ENCODE data around the gene GIMD1.
A peak's percentile ranks its signal among the peaks of the same experiment; 100 is the strongest.
"Not testable (repeated sequence)": the region's sequence is repeated elsewhere in the genome, so short reads cannot be mapped to it uniquely, and the experiment has no call there.

GIMD1 gene

DNA sequence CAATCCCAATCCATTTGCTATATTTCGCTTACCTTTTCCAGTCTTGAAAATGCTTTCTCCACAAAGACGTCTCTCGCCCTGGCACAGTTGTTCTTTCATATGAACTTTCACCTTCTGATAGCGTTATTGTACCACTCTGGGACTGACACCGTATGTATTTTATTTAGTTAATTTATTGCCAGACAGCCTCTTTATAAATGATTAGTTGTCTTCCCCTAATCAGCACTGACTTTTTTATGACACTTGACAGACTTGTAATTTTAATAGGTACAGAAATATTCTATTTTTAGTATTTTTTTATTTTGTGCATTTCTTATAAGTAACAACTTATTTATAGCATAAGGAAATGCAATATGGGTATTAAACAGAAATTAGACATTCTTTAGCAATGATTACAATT lies at the start of gene GIMD1:
GIMD1 (minus strand) TSS at position 101 of the 400 bp plus-strand sequence. CDS start 1,343 bp downstream, outside the sequence.
- H3K9me3 ChIP-seq (ENCODE audit: insufficient read depth, low read depth, low read length): no peaks in the 10 kb centered on the region
- peak within 1 kb of the TSS; percentile 24 for H3K4me3 ChIP-seq (ENCODE audit: low read length, poor library complexity, severe bottlenecking)
- no peaks in the 10 kb centered on the region for H3K36me3 ChIP-seq (ENCODE audit: insufficient read depth, low read length)
- H3K27me3 ChIP-seq (ENCODE audit: insufficient read depth, low read length, poor library complexity, severe bottlenecking): no peaks in the 10 kb centered on the region
- no peak within 1 kb of the TSS for H3K9ac ChIP-seq (ENCODE audit: low read depth, low read length, poor library complexity, severe bottlenecking)
- no peaks in the 10 kb centered on the region for H3K9me2 ChIP-seq (replicated peaks; ENCODE audit: low read depth, low read length)
- H2AFZ ChIP-seq (ENCODE audit: low read length): peak within 1 kb of the TSS; percentile 97
- peak within 1 kb of the TSS; percentile 52 for H3K4me2 ChIP-seq (ENCODE audit: low read depth, low read length, poor library complexity, severe bottlenecking)
- no peaks in the 10 kb centered on the region for H4K20me1 ChIP-seq (ENCODE audit: insufficient read depth, low read length, poor library complexity, severe bottlenecking)
- H3K79me2 ChIP-seq (ENCODE audit: insufficient read depth, low read length): no peaks in the 10 kb centered on the region
- H3K4me1 ChIP-seq (ENCODE audit: insufficient read depth, low read length, poor library complexity, severe bottlenecking): peaks cover 3% of the 10 kb centered on the region
- no peaks in the 10 kb centered on the region for H3F3A ChIP-seq (ENCODE audit: low read depth)
- TF ChIP-seq, protein P1, sequence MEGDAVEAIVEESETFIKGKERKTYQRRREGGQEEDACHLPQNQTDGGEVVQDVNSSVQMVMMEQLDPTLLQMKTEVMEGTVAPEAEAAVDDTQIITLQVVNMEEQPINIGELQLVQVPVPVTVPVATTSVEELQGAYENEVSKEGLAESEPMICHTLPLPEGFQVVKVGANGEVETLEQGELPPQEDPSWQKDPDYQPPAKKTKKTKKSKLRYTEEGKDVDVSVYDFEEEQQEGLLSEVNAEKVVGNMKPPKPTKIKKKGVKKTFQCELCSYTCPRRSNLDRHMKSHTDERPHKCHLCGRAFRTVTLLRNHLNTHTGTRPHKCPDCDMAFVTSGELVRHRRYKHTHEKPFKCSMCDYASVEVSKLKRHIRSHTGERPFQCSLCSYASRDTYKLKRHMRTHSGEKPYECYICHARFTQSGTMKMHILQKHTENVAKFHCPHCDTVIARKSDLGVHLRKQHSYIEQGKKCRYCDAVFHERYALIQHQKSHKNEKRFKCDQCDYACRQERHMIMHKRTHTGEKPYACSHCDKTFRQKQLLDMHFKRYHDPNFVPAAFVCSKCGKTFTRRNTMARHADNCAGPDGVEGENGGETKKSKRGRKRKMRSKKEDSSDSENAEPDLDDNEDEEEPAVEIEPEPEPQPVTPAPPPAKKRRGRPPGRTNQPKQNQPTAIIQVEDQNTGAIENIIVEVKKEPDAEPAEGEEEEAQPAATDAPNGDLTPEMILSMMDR (conservative IDR thresholded peaks at IDR 0.05; ENCODE audit: low read length): no peak
- no peak for TF ChIP-seq EZH2phosphoT487 (IDR thresholded peaks at IDR 0.05; ENCODE audit: borderline replicate concordance)

- H3K4me2 ChIP-seq (ENCODE audit: low read depth, low read length, poor library complexity, severe bottlenecking): no peak overlapping the region
- no peaks in the 10 kb centered on the region for H3K27me3 ChIP-seq (ENCODE audit: insufficient read depth, low read length, poor library complexity, severe bottlenecking)
Observed at GRCh38 chr4:106414366-106414765, 45.8 kb upstream of the GIMD1 start.

GRCh38 chr4:106409901-106410889 lies 41.6 kb upstream of the GIMD1 start:
- Histone ChIP-seq H3K9ac (ENCODE audit: low read depth, low read length, poor library complexity, severe bottlenecking) (no peak overlapping the region), H3K36me3 (ENCODE audit: insufficient read depth, low read length) (no peaks in the 10 kb centered on the region), H3K4me2 (ENCODE audit: low read depth, low read length, poor library complexity, severe bottlenecking) (no peak overlapping the region), H3K9me3 (ENCODE audit: insufficient read depth, low read depth, low read length) (no peaks in the 10 kb centered on the region), H3K4me1 (ENCODE audit: insufficient read depth, low read length, poor library complexity, severe bottlenecking) (no peaks in the 10 kb centered on the region), H3F3A (ENCODE audit: low read depth) (no peaks in the 10 kb centered on the region), H4K20me1 (ENCODE audit: insufficient read depth, low read length, poor library complexity, severe bottlenecking) (no peaks in the 10 kb centered on the region), H3K79me2 (ENCODE audit: insufficient read depth, low read length) (no peaks in the 10 kb centered on the region), H2AFZ (ENCODE audit: low read length) (no peak overlapping the region), H3K9me2 (replicated peaks; ENCODE audit: low read depth, low read length) (no peaks in the 10 kb centered on the region), H3K27me3 (ENCODE audit: insufficient read depth, low read length, poor library complexity, severe bottlenecking) (no peaks in the 10 kb centered on the region), H3K4me3 (ENCODE audit: low read length, poor library complexity, severe bottlenecking) (no peak overlapping the region)
- TF ChIP-seq, protein P1 (conservative IDR thresholded peaks at IDR 0.05; ENCODE audit: low read length): no peak

More at GRCh38 chr4:106414366-106414765, 45.8 kb upstream of the GIMD1 start:
- Histone ChIP-seq H3K9ac (ENCODE audit: low read depth, low read length, poor library complexity, severe bottlenecking) (no peak overlapping the region), H3K79me2 (ENCODE audit: insufficient read depth, low read length) (no peaks in the 10 kb centered on the region), H3K9me3 (ENCODE audit: insufficient read depth, low read depth, low read length) (no peaks in the 10 kb centered on the region), H3K4me1 (ENCODE audit: insufficient read depth, low read length, poor library complexity, severe bottlenecking) (no peaks in the 10 kb centered on the region), H3F3A (ENCODE audit: low read depth) (no peaks in the 10 kb centered on the region), H3K9me2 (replicated peaks; ENCODE audit: low read depth, low read length) (no peaks in the 10 kb centered on the region), H3K4me3 (ENCODE audit: low read length, poor library complexity, severe bottlenecking) (no peak overlapping the region), H3K36me3 (ENCODE audit: insufficient read depth, low read length) (no peaks in the 10 kb centered on the region), H2AFZ (ENCODE audit: low read length) (no peak overlapping the region), H4K20me1 (ENCODE audit: insufficient read depth, low read length, poor library complexity, severe bottlenecking) (no peaks in the 10 kb centered on the region)
- TF ChIP-seq, protein P1 (conservative IDR thresholded peaks at IDR 0.05; ENCODE audit: low read length): no peak
- no peak for TF ChIP-seq EZH2phosphoT487 (IDR thresholded peaks at IDR 0.05; ENCODE audit: borderline replicate concordance)

- H3K4me1 ChIP-seq (ENCODE audit: insufficient read depth, low read length, poor library complexity, severe bottlenecking); H3K27me3 ChIP-seq (ENCODE audit: insufficient read depth, low read length, poor library complexity, severe bottlenecking); H3K9me2 ChIP-seq (replicated peaks; ENCODE audit: low read depth, low read length); H3K79me2 ChIP-seq (ENCODE audit: insufficient read depth, low read length); H2AFZ ChIP-seq (ENCODE audit: low read length); H3F3A ChIP-seq (ENCODE audit: low read depth); H3K36me3 ChIP-seq (ENCODE audit: insufficient read depth, low read length); H4K20me1 ChIP-seq (ENCODE audit: insufficient read depth, low read length, poor library complexity, severe bottlenecking); H3K4me2 ChIP-seq (ENCODE audit: low read depth, low read length, poor library complexity, severe bottlenecking); H3K9me3 ChIP-seq (ENCODE audit: insufficient read depth, low read depth, low read length); H3K4me3 ChIP-seq (ENCODE audit: low read length, poor library complexity, severe bottlenecking); H3K9ac ChIP-seq (ENCODE audit: low read depth, low read length, poor library complexity, severe bottlenecking): not testable (repeated sequence)
Observed at GRCh38 chr4:106408004-106408403, 39.4 kb upstream of the GIMD1 start.
